Adrenal gland (tissue), 5 donors: ENCODE data around the gene DHRS4.

Experiments
- POLR2A ChIP-seq, 2 donors: fragments of 450-650 bp; IDR thresholded peaks; one replicate each; pipeline ENCODE4 v1.6.1; 2017; ENCODE audit warnings: antibody characterized with exemption in 2 of 2, mild to moderate bottlenecking in 2 of 2, moderate library complexity in 1 of 2
- TF ChIP-seq, protein P1 (sequence below), 6 experiments: fragments of 450-650 bp in 4 of 6; fragments of 200-600 bp in 2 of 6; sonication (generic) in 1 of 6; IDR thresholded peaks; 1 replicate in 5 of 6; 2 replicates in 1 of 6; pipeline versions ENCODE4 v1.5.1 to v1.8.0; 2016 to 2021; ENCODE audit warnings: antibody characterized with exemption in 6 of 6, mild to moderate bottlenecking in 2 of 6, moderate library complexity in 1 of 6
- donor health status: DM: no; HTN: no; CAD: no.

- TF ChIP-seq, protein P1, sequence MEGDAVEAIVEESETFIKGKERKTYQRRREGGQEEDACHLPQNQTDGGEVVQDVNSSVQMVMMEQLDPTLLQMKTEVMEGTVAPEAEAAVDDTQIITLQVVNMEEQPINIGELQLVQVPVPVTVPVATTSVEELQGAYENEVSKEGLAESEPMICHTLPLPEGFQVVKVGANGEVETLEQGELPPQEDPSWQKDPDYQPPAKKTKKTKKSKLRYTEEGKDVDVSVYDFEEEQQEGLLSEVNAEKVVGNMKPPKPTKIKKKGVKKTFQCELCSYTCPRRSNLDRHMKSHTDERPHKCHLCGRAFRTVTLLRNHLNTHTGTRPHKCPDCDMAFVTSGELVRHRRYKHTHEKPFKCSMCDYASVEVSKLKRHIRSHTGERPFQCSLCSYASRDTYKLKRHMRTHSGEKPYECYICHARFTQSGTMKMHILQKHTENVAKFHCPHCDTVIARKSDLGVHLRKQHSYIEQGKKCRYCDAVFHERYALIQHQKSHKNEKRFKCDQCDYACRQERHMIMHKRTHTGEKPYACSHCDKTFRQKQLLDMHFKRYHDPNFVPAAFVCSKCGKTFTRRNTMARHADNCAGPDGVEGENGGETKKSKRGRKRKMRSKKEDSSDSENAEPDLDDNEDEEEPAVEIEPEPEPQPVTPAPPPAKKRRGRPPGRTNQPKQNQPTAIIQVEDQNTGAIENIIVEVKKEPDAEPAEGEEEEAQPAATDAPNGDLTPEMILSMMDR (IDR thresholded peaks at IDR 0.05), result no peak
- TF ChIP-seq POLR2A (IDR thresholded peaks at IDR 0.05), result no peak
These were observed 13.8 kb upstream of the DHRS4 start for GRCh38 chr14:23939607-23940326.
